HG02571 (cell line): ENCODE measurements around the gene LSM5.
"Not testable (repeated sequence)": the region's sequence is repeated elsewhere in the genome, so short reads cannot be mapped to it uniquely, and the experiment has no call there.

ENCODE experiments used
- ATAC-seq: cut with Tn5 transposase; IDR thresholded peaks from one replicate; pipeline ENCODE4 v1.9.1; 2021; ENCODE audit warnings: mild to moderate bottlenecking, moderate library complexity; ENCODE audit not compliant: unreplicated experiment

LSM5 gene

GRCh38 chr7:32506266-32507054 is 16.3 kb upstream of the LSM5 start:
- peak; percentile 72 for ATAC-seq

GRCh38 chr7:32502728-32503127 is 12.5 kb upstream of the LSM5 start:
- no peak for ATAC-seq

- no peak for ATAC-seq
Observed at GRCh38 chr7:32501522-32501921, 11.3 kb upstream of the LSM5 start.

- peak; percentile 62 for ATAC-seq
Observed at GRCh38 chr7:32500922-32501341, 10.8 kb upstream of the LSM5 start.

- ATAC-seq: not testable (repeated sequence)
Observed at GRCh38 chr7:32500216-32500615, 10.0 kb upstream of the LSM5 start.

GRCh38 chr7:32499755-32500154 is 9.6 kb upstream of the LSM5 start:
- ATAC-seq: not testable (repeated sequence)

GRCh38 chr7:32496052-32496813 is 6.1 kb upstream of the LSM5 start:
- ATAC-seq: no peak

GRCh38 chr7:32495298-32496051 is 5.3 kb upstream of the LSM5 start, which contains the start of gene AVL9:
AVL9 (plus strand) TSS chr7:32495489; CDS start chr7:32495710, 221 bp downstream.
- peak; percentile 95 for ATAC-seq

GRCh38 chr7:32494946-32495297 is 4.7 kb upstream of the LSM5 start:
- peak; percentile 5 for ATAC-seq

- ATAC-seq: peak; percentile 27
Observed at GRCh38 chr7:32489788-32490126, 423 bp downstream of the LSM5 start.

GRCh38 chr7:32481921-32482320 is 8.3 kb downstream of the LSM5 start:
- no peak for ATAC-seq

GRCh38 chr7:32481176-32481575 is 9.0 kb downstream of the LSM5 start:
- no peak for ATAC-seq

- ATAC-seq: no peak
Observed at GRCh38 chr7:32479574-32480200, 10.5 kb downstream of the LSM5 start.

GRCh38 chr7:32477649-32477980 is 12.6 kb downstream of the LSM5 start:
- ATAC-seq: no peak

- ATAC-seq: no peak
Observed at GRCh38 chr7:32476816-32477648, 13.1 kb downstream of the LSM5 start.

GRCh38 chr7:32474008-32474407 is 16.2 kb downstream of the LSM5 start:
- ATAC-seq: no peak

- ATAC-seq: no peak
Observed at GRCh38 chr7:32472015-32472414, 18.2 kb downstream of the LSM5 start.

GRCh38 chr7:32470871-32471270 is 19.3 kb downstream of the LSM5 start:
- ATAC-seq: no peak

- not testable (repeated sequence) for ATAC-seq
Observed at GRCh38 chr7:32470004-32470403, 20.2 kb downstream of the LSM5 start.
